SH-SY5Y (cell line): ENCODE results near the gene DRD3.

Experiments used
- GATA2 ChIP-seq: IDR thresholded peaks from 2 replicates; pipeline ENCODE4 v1.6.1; 2011; ENCODE audit warnings: mild to moderate bottlenecking, low read depth, low read length
- GATA3 ChIP-seq: IDR thresholded peaks from 2 replicates; pipeline ENCODE4 v1.6.1; 2011; ENCODE audit warnings: low read depth, mild to moderate bottlenecking, low read length, moderate library complexity

- TF ChIP-seq GATA2 (no peak), GATA3 (no peak)
Observed at GRCh38 chr3:114179575-114179974, 723 bp upstream of the DRD3 start.
